Fibroblast of lung (primary cell): Measurements from ENCODE around the gene PROCA1. TPM values are rescaled to one million over a fixed set of nuclear protein-coding genes. Genes with fewer than 3 reads are reported as not detected.

Experiments
- DNase-seq, 2 donors: peaks; one replicate each; pipeline versions ENCODE4 v3.0.0 to v3.0.0-alpha.2; 2010; ENCODE audit warnings: low read depth in 2 of 2
- H2AFZ ChIP-seq: 2 replicates; pipeline ENCODE4 v1.5.1; 2012; ENCODE audit warnings: low read length, control low read depth, inconsistent platforms
- H3K27ac ChIP-seq: 2 replicates; pipeline ENCODE4 v1.5.1; 2011; ENCODE audit warnings: low read length, control low read depth; ENCODE audit not compliant: insufficient read depth
- H3K27me3 ChIP-seq: 2 replicates; pipeline ENCODE4 v1.5.1; 2011; ENCODE audit warnings: mild to moderate bottlenecking, low read length; ENCODE audit not compliant: control insufficient read depth, insufficient read depth
- H3K36me3 ChIP-seq: 2 replicates; pipeline ENCODE4 v1.5.1; 2011; ENCODE audit warnings: low read length; ENCODE audit not compliant: control insufficient read depth, insufficient read depth
- H3K4me1 ChIP-seq: 2 replicates; pipeline ENCODE4 v1.5.1; 2011; ENCODE audit warnings: low read length; ENCODE audit not compliant: control insufficient read depth, insufficient read depth; ENCODE audit errors: extremely low read depth
- H3K4me2 ChIP-seq: 2 replicates; pipeline ENCODE4 v1.5.1; 2011; ENCODE audit warnings: low read length, control low read depth; ENCODE audit not compliant: insufficient read depth; ENCODE audit errors: extremely low read depth
- H3K4me3 ChIP-seq, 4 experiments: fragments of 200-600 bp in 1 of 4; sonication (generic) in 1 of 4; replicated peaks in 1 of 4; 2 replicates each; pipeline ENCODE4 v1.5.1; 2011 to 2016; ENCODE audit warnings: low read length in 4 of 4, low read depth in 3 of 4, mild to moderate bottlenecking in 3 of 4, control low read depth in 2 of 4, inconsistent platforms in 1 of 4, mixed read lengths in 1 of 4; ENCODE audit not compliant: insufficient read depth in 1 of 4; ENCODE audit errors: control extremely low read depth in 1 of 4
- H3K79me2 ChIP-seq: 2 replicates; pipeline ENCODE4 v1.5.1; 2012; ENCODE audit warnings: mild to moderate bottlenecking, low read length, inconsistent platforms; ENCODE audit not compliant: control insufficient read depth, insufficient read depth
- H3K9ac ChIP-seq: 2 replicates; pipeline ENCODE4 v1.5.1; 2011; ENCODE audit warnings: mild to moderate bottlenecking, low read length, control low read depth; ENCODE audit not compliant: insufficient read depth
- H3K9me3 ChIP-seq: 2 replicates; pipeline ENCODE4 v1.5.1; 2012; ENCODE audit warnings: low read depth, low read length; ENCODE audit not compliant: control insufficient read depth, insufficient read depth
- H4K20me1 ChIP-seq: 2 replicates; pipeline ENCODE4 v1.5.1; 2011; ENCODE audit warnings: low read length; ENCODE audit not compliant: control insufficient read depth, insufficient read depth; ENCODE audit errors: extremely low read depth
- EZH2 ChIP-seq: IDR thresholded peaks from 2 replicates; pipeline ENCODE4 v1.5.1; 2012; ENCODE audit warnings: low read length, control low read depth, mild to moderate bottlenecking; ENCODE audit errors: missing control alignments
- polyA plus RNA-seq, 2 donors: library from polyadenylated mRNA; depleted of rRNA in 1 of 2; stranded (reverse) in 1 of 2; unstranded in 1 of 2; fragments of >200 nt; gene quantifications; 2 replicates each; pipeline ENCODE4 v1.2.1, GENCODE V29; 2011 to 2012; ENCODE audit warnings: missing spikeins in 1 of 2
- total RNA-seq: library from RNA; depleted of rRNA; stranded (reverse); fragments of >200 nt; gene quantifications from 2 replicates; pipeline ENCODE4 v1.2.1, GENCODE V29; 2014
- TF ChIP-seq, protein P1 (sequence below), 2 donors: IDR thresholded peaks in 1 of 2; conservative IDR thresholded peaks in 1 of 2; 1 replicate in 1 of 2; 2 replicates in 1 of 2; pipeline ENCODE4 v1.5.1; 2011 to 2012; ENCODE audit warnings: low read length in 2 of 2, control low read depth in 1 of 2, inconsistent platforms in 1 of 2, low read depth in 1 of 2, mild to moderate bottlenecking in 1 of 2

PROCA1 gene
- total and polyA plus RNA-seq, 2 donors (not counting 1 experiment from before 2014, with no cell fraction given), result 0.85 to 2.6 TPM

DNA sequence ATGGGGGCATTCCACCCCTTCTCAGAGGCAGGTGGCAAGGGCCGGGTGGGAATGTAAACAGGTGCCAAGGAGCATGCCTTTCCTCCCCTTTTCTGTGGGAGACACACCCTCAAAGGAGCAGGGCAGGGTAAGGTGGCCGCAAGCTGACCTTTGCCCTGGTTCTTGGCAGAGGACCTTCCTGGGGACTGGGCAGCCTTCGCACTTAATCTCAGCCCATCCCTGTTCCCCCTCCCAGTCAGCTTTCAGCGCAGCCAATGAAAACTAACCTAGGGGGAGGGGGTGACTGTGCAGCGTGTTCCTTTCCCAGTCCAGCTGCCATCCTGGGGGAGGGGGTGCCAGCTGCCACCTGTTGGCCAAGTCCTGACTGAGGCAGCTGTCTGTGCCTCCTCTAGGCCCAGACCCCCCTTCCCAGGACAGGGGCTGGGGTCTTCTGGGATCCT is 34.9 kb upstream of the PROCA1 start:
- Histone ChIP-seq H3K4me3 (peak overlapping the region in 1 of 4 experiments; percentile 99), H4K20me1 (no peaks in the 10 kb centered on the region), H3K4me2 (peak overlapping the region; percentile 95), H3K27me3 (no peaks in the 10 kb centered on the region), H3K9me3 (no peaks in the 10 kb centered on the region), H3K27ac (peak overlapping the region; percentile 1), H3K4me1 (peaks cover 9% of the 10 kb centered on the region), H3K36me3 (peaks cover 28% of the 10 kb centered on the region), H3K79me2 (peaks cover 39% of the 10 kb centered on the region), H3K9ac (no peak overlapping the region), H2AFZ (no peak overlapping the region)
- TF ChIP-seq, protein P1, sequence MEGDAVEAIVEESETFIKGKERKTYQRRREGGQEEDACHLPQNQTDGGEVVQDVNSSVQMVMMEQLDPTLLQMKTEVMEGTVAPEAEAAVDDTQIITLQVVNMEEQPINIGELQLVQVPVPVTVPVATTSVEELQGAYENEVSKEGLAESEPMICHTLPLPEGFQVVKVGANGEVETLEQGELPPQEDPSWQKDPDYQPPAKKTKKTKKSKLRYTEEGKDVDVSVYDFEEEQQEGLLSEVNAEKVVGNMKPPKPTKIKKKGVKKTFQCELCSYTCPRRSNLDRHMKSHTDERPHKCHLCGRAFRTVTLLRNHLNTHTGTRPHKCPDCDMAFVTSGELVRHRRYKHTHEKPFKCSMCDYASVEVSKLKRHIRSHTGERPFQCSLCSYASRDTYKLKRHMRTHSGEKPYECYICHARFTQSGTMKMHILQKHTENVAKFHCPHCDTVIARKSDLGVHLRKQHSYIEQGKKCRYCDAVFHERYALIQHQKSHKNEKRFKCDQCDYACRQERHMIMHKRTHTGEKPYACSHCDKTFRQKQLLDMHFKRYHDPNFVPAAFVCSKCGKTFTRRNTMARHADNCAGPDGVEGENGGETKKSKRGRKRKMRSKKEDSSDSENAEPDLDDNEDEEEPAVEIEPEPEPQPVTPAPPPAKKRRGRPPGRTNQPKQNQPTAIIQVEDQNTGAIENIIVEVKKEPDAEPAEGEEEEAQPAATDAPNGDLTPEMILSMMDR (conservative IDR thresholded peaks at IDR 0.05 in 1 of 2, IDR thresholded peaks at IDR 0.05 in 1 of 2; ENCODE audit: low read depth in 1 of 2, low read length in 2 of 2), result no peak
- TF ChIP-seq EZH2, result no peak
- DNase-seq, result no peak

GRCh38 chr17:28745786-28746411 is 34.2 kb upstream of the PROCA1 start:
- H3K4me1 ChIP-seq, result peaks cover 9% of the 10 kb centered on the region
- H3K79me2 ChIP-seq, result peaks cover 39% of the 10 kb centered on the region
- H3K36me3 ChIP-seq, result peaks cover 26% of the 10 kb centered on the region
- DNase-seq, result no peak
- peak overlapping the region; percentile 5 for H3K27ac ChIP-seq
- H3K9me3 ChIP-seq, result no peaks in the 10 kb centered on the region
- TF ChIP-seq EZH2, result no peak
- peak overlapping the region; percentile 95 for H3K4me2 ChIP-seq
- peak overlapping the region; percentile 78 to 99 (median 96) for H3K4me3 ChIP-seq
- H3K27me3 ChIP-seq, result no peaks in the 10 kb centered on the region
- H2AFZ ChIP-seq, result no peak overlapping the region
- peak overlapping the region; percentile 94 for H3K9ac ChIP-seq
- no peaks in the 10 kb centered on the region for H4K20me1 ChIP-seq

GRCh38 chr17:28744972-28745785 is 33.5 kb upstream of the PROCA1 start:
- Histone ChIP-seq H3K36me3 (peaks cover 23% of the 10 kb centered on the region), H3K4me1 (peaks cover 9% of the 10 kb centered on the region), H3K9ac (peak overlapping the region; percentile 94), H3K27me3 (no peaks in the 10 kb centered on the region), H3K9me3 (no peaks in the 10 kb centered on the region), H3K4me2 (peak overlapping the region; percentile 95), H4K20me1 (no peaks in the 10 kb centered on the region), H2AFZ (no peak overlapping the region), H3K4me3 (peak overlapping the region; percentile 78 to 99 (median 96)), H3K79me2 (peaks cover 37% of the 10 kb centered on the region), H3K27ac (peak overlapping the region; percentile 97)
- peak; percentile 51 for DNase-seq
- TF ChIP-seq, protein P1 (conservative IDR thresholded peaks at IDR 0.05 in 1 of 2, IDR thresholded peaks at IDR 0.05 in 1 of 2; ENCODE audit: low read depth in 1 of 2, low read length in 2 of 2), result no peak
- TF ChIP-seq EZH2, result no peak
